ENCODE results near the gene FKBP8. TPM values are rescaled to one million over a fixed set of nuclear protein-coding genes. Genes with fewer than 3 reads are reported as not detected.
"Not testable (repeated sequence)": the region's sequence is repeated elsewhere in the genome, so short reads cannot be mapped to it uniquely, and the experiment has no call there.

The FKBP8 gene
- 173 and 175 TPM in 2 replicates for total RNA-seq
- long read RNA-seq, result 0 reads

GRCh38 chr19:18542941-18543813, at the start of gene FKBP8:
TSS of gene FKBP8 (minus strand) at chr19:18543573. CDS start at chr19:18541970, 1,603 bp downstream.
- no peak for TF ChIP-seq CTCF (conservative IDR thresholded peaks at IDR 0.05)
- Mint-ChIP-seq H3K4me3 (peak within 1 kb of the TSS; percentile 93), H3K4me1 (peaks cover 16% of the 10 kb centered on the region), H3K27ac (ENCODE audit: unreplicated experiment) (peak within 1 kb of the TSS; percentile 81), H3K27me3 (ENCODE audit: low read depth) (no peaks in the 10 kb centered on the region), H3K36me3 (ENCODE audit: low read depth) (no peaks in the 10 kb centered on the region), H3K9me3 (no peaks in the 10 kb centered on the region)
- peak; percentile 87 for DNase-seq (ENCODE audit: low read depth, low spot score)

GRCh38 chr19:18592732-18593131, 49.4 kb upstream of the FKBP8 start:
- H3K4me3 Mint-ChIP-seq, result peak overlapping the region; percentile 54
- not testable (repeated sequence) for H3K36me3 Mint-ChIP-seq (ENCODE audit: low read depth); DNase-seq (ENCODE audit: low read depth, low spot score); H3K9me3 Mint-ChIP-seq; H3K27ac Mint-ChIP-seq (ENCODE audit: unreplicated experiment)
- peaks cover 37% of the 10 kb centered on the region for H3K27me3 Mint-ChIP-seq (ENCODE audit: low read depth)
- H3K4me1 Mint-ChIP-seq, result peaks cover 41% of the 10 kb centered on the region

- Mint-ChIP-seq H3K27ac (ENCODE audit: unreplicated experiment) (no peak overlapping the region), H3K4me3 (peak overlapping the region; percentile 47), H3K9me3 (no peaks in the 10 kb centered on the region), H3K4me1 (peaks cover 38% of the 10 kb centered on the region), H3K27me3 (ENCODE audit: low read depth) (peaks cover 31% of the 10 kb centered on the region), H3K36me3 (ENCODE audit: low read depth) (no peaks in the 10 kb centered on the region)
- no peak for TF ChIP-seq CTCF (conservative IDR thresholded peaks at IDR 0.05)
- DNase-seq (ENCODE audit: low read depth, low spot score), result no peak
Observed at GRCh38 chr19:18591735-18592385, 48.5 kb upstream of the FKBP8 start.

- no peak overlapping the region for H3K27ac Mint-ChIP-seq (ENCODE audit: unreplicated experiment)
- no peaks in the 10 kb centered on the region for H3K9me3 Mint-ChIP-seq
- peak; percentile 58 for TF ChIP-seq CTCF (conservative IDR thresholded peaks at IDR 0.05)
- H3K27me3 Mint-ChIP-seq (ENCODE audit: low read depth), result peaks cover 20% of the 10 kb centered on the region
- H3K36me3 Mint-ChIP-seq (ENCODE audit: low read depth), result no peaks in the 10 kb centered on the region
- peaks cover 37% of the 10 kb centered on the region for H3K4me1 Mint-ChIP-seq
- peak; percentile 74 for DNase-seq (ENCODE audit: low read depth, low spot score)
- peak overlapping the region; percentile 94 for H3K4me3 Mint-ChIP-seq
Observed at GRCh38 chr19:18590273-18591272, 47.2 kb upstream of the FKBP8 start.

GRCh38 chr19:18589380-18590272, 46.3 kb upstream of the FKBP8 start:
- H3K27ac Mint-ChIP-seq (ENCODE audit: unreplicated experiment), result peak overlapping the region; percentile 83
- TF ChIP-seq CTCF (conservative IDR thresholded peaks at IDR 0.05), result peak; percentile 22
- H3K4me1 Mint-ChIP-seq, result peaks cover 32% of the 10 kb centered on the region
- peak; percentile 62 for DNase-seq (ENCODE audit: low read depth, low spot score)
- H3K36me3 Mint-ChIP-seq (ENCODE audit: low read depth), result no peaks in the 10 kb centered on the region
- peak overlapping the region; percentile 94 for H3K4me3 Mint-ChIP-seq
- peaks cover 20% of the 10 kb centered on the region for H3K27me3 Mint-ChIP-seq (ENCODE audit: low read depth)
- no peaks in the 10 kb centered on the region for H3K9me3 Mint-ChIP-seq

Measured in neural crest cell (in vitro differentiated cells).